Sigmoid colon (tissue), 4 donors: Measurements from ENCODE around the gene BUD13.

Source experiments
- EP300 ChIP-seq, 4 donors: sonication (generic); formaldehyde crosslinking; IDR thresholded peaks; one replicate each; pipeline ENCODE4 v1.6.1; 2017; ENCODE audit warnings: antibody characterized with exemption in 4 of 4
- POLR2A ChIP-seq, 2 donors: fragments of 450-650 bp; IDR thresholded peaks; one replicate each; pipeline ENCODE4 v1.6.1; 2016; ENCODE audit warnings: antibody characterized with exemption in 2 of 2, mild to moderate bottlenecking in 2 of 2, moderate library complexity in 2 of 2
- POLR2AphosphoS5 ChIP-seq, 4 donors: sonication (generic); formaldehyde crosslinking; IDR thresholded peaks; one replicate each; pipeline ENCODE4 v1.6.1; 2017; ENCODE audit warnings: antibody characterized with exemption in 4 of 4
- TF ChIP-seq, protein P1 (sequence below), 4 experiments: fragments of 450-650 bp in 3 of 4; fragments of 200-600 bp in 1 of 4; IDR thresholded peaks; one replicate each; pipeline ENCODE4 v1.5.1; 2016 to 2019; ENCODE audit warnings: antibody characterized with exemption in 4 of 4, mild to moderate bottlenecking in 3 of 4, moderate library complexity in 2 of 4

DNA sequence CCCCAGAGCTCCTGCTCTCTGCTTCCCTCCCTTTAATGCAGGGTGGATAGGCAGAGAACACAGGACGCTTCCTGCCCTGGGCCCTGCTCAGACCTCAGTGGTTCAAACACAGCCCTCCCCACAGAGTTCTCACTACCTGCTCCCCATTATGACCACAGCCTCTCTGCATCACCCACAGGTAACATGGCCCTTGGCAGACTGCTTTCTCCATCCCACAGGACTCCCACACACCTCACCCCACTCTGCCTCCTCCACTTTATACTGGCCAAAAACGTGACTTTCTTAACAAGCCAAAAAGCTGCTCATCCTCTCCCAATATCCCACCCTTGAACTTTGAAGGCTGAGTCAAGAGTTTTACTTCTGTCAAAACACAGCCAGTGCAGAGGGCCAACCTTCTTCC lies 33.8 kb downstream of the BUD13 start:
- TF ChIP-seq, protein P1, sequence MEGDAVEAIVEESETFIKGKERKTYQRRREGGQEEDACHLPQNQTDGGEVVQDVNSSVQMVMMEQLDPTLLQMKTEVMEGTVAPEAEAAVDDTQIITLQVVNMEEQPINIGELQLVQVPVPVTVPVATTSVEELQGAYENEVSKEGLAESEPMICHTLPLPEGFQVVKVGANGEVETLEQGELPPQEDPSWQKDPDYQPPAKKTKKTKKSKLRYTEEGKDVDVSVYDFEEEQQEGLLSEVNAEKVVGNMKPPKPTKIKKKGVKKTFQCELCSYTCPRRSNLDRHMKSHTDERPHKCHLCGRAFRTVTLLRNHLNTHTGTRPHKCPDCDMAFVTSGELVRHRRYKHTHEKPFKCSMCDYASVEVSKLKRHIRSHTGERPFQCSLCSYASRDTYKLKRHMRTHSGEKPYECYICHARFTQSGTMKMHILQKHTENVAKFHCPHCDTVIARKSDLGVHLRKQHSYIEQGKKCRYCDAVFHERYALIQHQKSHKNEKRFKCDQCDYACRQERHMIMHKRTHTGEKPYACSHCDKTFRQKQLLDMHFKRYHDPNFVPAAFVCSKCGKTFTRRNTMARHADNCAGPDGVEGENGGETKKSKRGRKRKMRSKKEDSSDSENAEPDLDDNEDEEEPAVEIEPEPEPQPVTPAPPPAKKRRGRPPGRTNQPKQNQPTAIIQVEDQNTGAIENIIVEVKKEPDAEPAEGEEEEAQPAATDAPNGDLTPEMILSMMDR (IDR thresholded peaks at IDR 0.05), result no peak
- no peak for TF ChIP-seq POLR2AphosphoS5 (IDR thresholded peaks at IDR 0.05)
- TF ChIP-seq POLR2A (IDR thresholded peaks at IDR 0.05), result no peak
- no peak for TF ChIP-seq EP300 (IDR thresholded peaks at IDR 0.05)
